HepG2 (cell line): ENCODE data around the gene GNA12. TPM values are rescaled to one million over a fixed set of nuclear protein-coding genes. Genes with fewer than 3 reads are reported as not detected.

ENCODE experiments used
- ATAC-seq: fragments of 200-7000 bp; cut with Tn5 transposase; 3 replicates; pipeline ENCODE4 v1.9.1; 2020; ENCODE audit warnings: mild to moderate bottlenecking, moderate library complexity
- BruUV-seq: library from RNA; stranded (reverse); fragments of 400-500 nt; replicated peaks from 2 replicates; lab custom pipeline; 2021; lab: Mats Ljungman, UMichigan
- CTCF ChIA-PET: fragments of 300-600 bp; formaldehyde crosslinking; extraction: SDS; loops from one replicate; lab custom pipeline; 2021; ENCODE audit warnings: low total read pairs, inconsistent platforms, low intra/inter-chr PET ratio; lab: Yijun Ruan, JAX
- POLR2A ChIA-PET: fragments of 350-600 bp; sonication (Branson Sonifier 250); formaldehyde crosslinking; loops from one replicate; lab custom pipeline; 2020; ENCODE audit warnings: antibody characterized with exemption, inconsistent platforms; lab: Yijun Ruan, JAX
- DNase-seq: peaks from one replicate; pipeline ENCODE4 v3.0.0-alpha.2; 2015; ENCODE audit warnings: low spot score
- FAIRE-seq: peaks from 3 replicates; lab custom pipeline; 2011; peaks lifted over from hg19 to GRCh38; lab: Jason Lieb, UNC
- H2AFZ ChIP-seq: one replicate; pipeline ENCODE4 v1.6.1; 2011; ENCODE audit warnings: low read length, inconsistent platforms
- H3K27ac ChIP-seq: fragments of 300-600 bp; 3 replicates; pipeline ENCODE4 v1.8.0; 2011; ENCODE audit warnings: mixed run types, mild to moderate bottlenecking, mixed read lengths, low read length, inconsistent platforms; ENCODE audit not compliant: insufficient read depth; ENCODE audit errors: extremely low read length
- H3K27me3 ChIP-seq, 2 experiments: fragments of 200-600 bp in 1 of 2; 2 replicates in 1 of 2; 3 replicates in 1 of 2; pipeline versions ENCODE4 v1.6.0 to v1.8.0; 2011; ENCODE audit warnings: low read length in 2 of 2, mild to moderate bottlenecking in 2 of 2, moderate library complexity in 2 of 2, inconsistent platforms in 1 of 2; ENCODE audit not compliant: insufficient read depth in 2 of 2, control insufficient read depth in 1 of 2
- H3K36me3 ChIP-seq, 2 experiments: fragments of 200-600 bp in 1 of 2; replicated peaks in 1 of 2; 2 replicates in 1 of 2; 3 replicates in 1 of 2; pipeline versions ENCODE4 v1.5.1 to v1.8.0; 2011; ENCODE audit warnings: low read length in 2 of 2, inconsistent platforms in 1 of 2; ENCODE audit not compliant: insufficient read depth in 2 of 2, control insufficient read depth in 1 of 2
- H3K4me1 ChIP-seq: 2 replicates; pipeline ENCODE4 v1.5.1; 2012; ENCODE audit warnings: low read length, inconsistent platforms; ENCODE audit not compliant: insufficient read depth
- H3K4me2 ChIP-seq: 2 replicates; pipeline ENCODE4 v1.6.0; 2011; ENCODE audit warnings: low read depth, low read length, inconsistent platforms
- H3K4me3 ChIP-seq, 3 experiments: fragments of 200-600 bp in 1 of 3; sonication (generic), shearing (Covaris generic) in 1 of 3; replicated peaks in 1 of 3; 2 replicates each; pipeline ENCODE4 v1.5.1; 2011 to 2016; ENCODE audit warnings: low read length in 3 of 3, inconsistent platforms in 2 of 3, low read depth in 2 of 3, mild to moderate bottlenecking in 2 of 3, control low read depth in 1 of 3, mixed read lengths in 1 of 3; ENCODE audit not compliant: insufficient read depth in 1 of 3
- H3K79me2 ChIP-seq: one replicate; pipeline ENCODE4 v1.6.1; 2011; ENCODE audit warnings: low read length, inconsistent platforms; ENCODE audit not compliant: insufficient read depth
- H3K9ac ChIP-seq: 2 replicates; pipeline ENCODE4 v1.6.0; 2011; ENCODE audit warnings: mild to moderate bottlenecking, low read depth, low read length, inconsistent platforms; ENCODE audit not compliant: insufficient read depth
- H3K9me3 ChIP-seq: 2 replicates; pipeline ENCODE4 v1.5.1; 2012; ENCODE audit warnings: mild to moderate bottlenecking, low read length
- H4K20me1 ChIP-seq: 2 replicates; pipeline ENCODE4 v1.6.0; 2011; ENCODE audit warnings: inconsistent platforms, mild to moderate bottlenecking, low read length, moderate library complexity; ENCODE audit not compliant: insufficient read depth
- ELF3 ChIP-seq: IDR thresholded peaks from 2 replicates; pipeline ENCODE4 v1.6.1; 2016; ENCODE audit warnings: missing genetic modification reagents, missing compliant biosample characterization
- GLI4 ChIP-seq: sonication (generic); formaldehyde crosslinking; IDR thresholded peaks from 2 replicates; pipeline ENCODE4 v1.5.1; 2020; ENCODE audit warnings: missing genetic modification reagents, mild to moderate bottlenecking, moderate library complexity, borderline replicate concordance
- GZF1 ChIP-seq: sonication (generic); formaldehyde crosslinking; IDR thresholded peaks from 2 replicates; pipeline ENCODE4 v1.5.1; 2020; ENCODE audit warnings: mild to moderate bottlenecking, missing genetic modification reagents
- JARID2 ChIP-seq: sonication (generic); formaldehyde crosslinking; IDR thresholded peaks from 2 replicates; pipeline ENCODE4 v1.8.1; 2023; ENCODE audit warnings: missing genetic modification reagents, inconsistent platforms; ENCODE audit not compliant: insufficient replicate concordance
- KLF16 ChIP-seq, 2 experiments: sonication (generic) in 1 of 2; formaldehyde crosslinking in 1 of 2; IDR thresholded peaks; 2 replicates each; pipeline versions ENCODE4 v1.6.1 to v1.8.0; 2016 to 2023; ENCODE audit warnings: missing genetic modification reagents in 2 of 2, missing compliant biosample characterization in 1 of 2
- SNAPC2 ChIP-seq: sonication (generic); formaldehyde crosslinking; IDR thresholded peaks from 2 replicates; pipeline ENCODE4 v1.8.1; 2022; ENCODE audit warnings: mild to moderate bottlenecking, missing genetic modification reagents
- SP2 ChIP-seq: sonication (generic); formaldehyde crosslinking; IDR thresholded peaks from 2 replicates; pipeline ENCODE4 v1.5.1; 2020; ENCODE audit warnings: mild to moderate bottlenecking, missing genetic modification reagents
- TOE1 ChIP-seq: sonication (generic); formaldehyde crosslinking; IDR thresholded peaks from 2 replicates; pipeline ENCODE4 v1.4.0; 2020; ENCODE audit warnings: mild to moderate bottlenecking, missing genetic modification reagents
- ZBTB38 ChIP-seq: sonication (generic); formaldehyde crosslinking; IDR thresholded peaks from 2 replicates; pipeline ENCODE4 v1.5.1; 2020; ENCODE audit warnings: mild to moderate bottlenecking, missing genetic modification reagents
- ZNF224 ChIP-seq: sonication (generic); formaldehyde crosslinking; IDR thresholded peaks from 2 replicates; pipeline ENCODE4 v1.5.0; 2020; ENCODE audit warnings: mild to moderate bottlenecking, missing genetic modification reagents
- ZNF564 ChIP-seq: sonication (generic); formaldehyde crosslinking; IDR thresholded peaks from 2 replicates; pipeline ENCODE4 v1.8.1; 2023; ENCODE audit warnings: mild to moderate bottlenecking, missing genetic modification reagents
- WGBS: methylation state at CpG from one replicate; pipeline ENCODE4 v1.1.6; 2017; ENCODE audit warnings: low lambda C conversion rate; 5-methylcytosine and 5-hydroxymethylcytosine counted together
- in situ Hi-C: cut with HindIII; loops from 2 replicates; pipeline ENCODE4 v1.10.0; 2017; ENCODE audit warnings: low pct_unique_long_range_greater_than_20kb; ENCODE audit not compliant: extremely low pct_ligation_motif_present
- intact Hi-C: fragments of 100-400 bp; cut with micrococcal nuclease; formaldehyde crosslinking; loops from one replicate; pipeline ENCODE4 v1.10.0; 2022; ENCODE audit not compliant: unreplicated experiment
- polyA plus RNA-seq, 8 experiments: library from polyadenylated mRNA; depleted of rRNA in 3 of 8; stranded (reverse) in 7 of 8; unstranded in 1 of 8; fragments of >200 nt; fragmentation: Illumina TruSeq in 4 of 8; extraction: Trizol in 4 of 8; gene quantifications; 2 replicates each; pipeline versions ENCODE4 v1.2.1 to v1.2.3, GENCODE V29; 2011 to 2016; ENCODE audit warnings: low read depth in 4 of 8, missing spikeins in 1 of 8, mixed read lengths in 1 of 8; ENCODE audit not compliant: insufficient read depth in 1 of 8
- total RNA-seq, 5 experiments: library from RNA; depleted of rRNA; stranded (reverse); fragments of >200 nt; fragmentation: Illumina TruSeq; extraction: Trizol; gene quantifications; 2 replicates each; pipeline ENCODE4 v1.2.3, GENCODE V29; 2016; ENCODE audit warnings: low read depth in 1 of 5
- TF ChIP-seq, protein P1 (sequence below): sonication (generic); formaldehyde crosslinking; IDR thresholded peaks from 2 replicates; pipeline ENCODE4 v1.8.1; 2023; ENCODE audit warnings: mild to moderate bottlenecking, moderate library complexity, missing genetic modification reagents
- TF ChIP-seq, protein P2 (sequence below): sonication (generic); formaldehyde crosslinking; conservative IDR thresholded peaks from 2 replicates; pipeline ENCODE4 v1.8.1; 2023; ENCODE audit warnings: missing genetic modification reagents
- TF ChIP-seq, protein P3 (sequence below): sonication (generic); formaldehyde crosslinking; IDR thresholded peaks from 2 replicates; pipeline ENCODE4 v1.5.1; 2020; ENCODE audit warnings: missing genetic modification reagents, mild to moderate bottlenecking, borderline replicate concordance
- TF ChIP-seq, protein P4 (sequence below): sonication (generic); formaldehyde crosslinking; IDR thresholded peaks from 2 replicates; pipeline ENCODE4 v1.4.0; 2020; ENCODE audit warnings: missing genetic modification reagents

GNA12 gene
- total and polyA plus RNA-seq, 2 of the 13 experiments (the other 11 are each of a cell fraction or from before 2014, with no cell fraction given) = 16.2 to 50.9 TPM

- no peaks in the 10 kb centered on the region for H3K36me3 ChIP-seq
- ChIA-PET CTCF (no interaction called here), POLR2A (no interaction called here)
- FAIRE-seq (no peak), DNase-seq (no peak), ATAC-seq (no peak)
- no TSS peak for BruUV-seq
- no peak overlapping the region for H3K4me2 ChIP-seq
- intact Hi-C loops (no loop called here), in situ Hi-C loops (no loop called here)
- no peak overlapping the region for H3K9ac ChIP-seq
- H3K4me1 ChIP-seq = peaks cover 15% of the 10 kb centered on the region
- H3K9me3 ChIP-seq = no peaks in the 10 kb centered on the region
- 16% methylated on average over 7 of the region's 7 CpGs for WGBS
- H3K27me3 ChIP-seq = peaks cover 1 to 10% of the 10 kb centered on the region in 2 experiments; a peak in 4 of 5 replicates
- no peaks in the 10 kb centered on the region for H4K20me1 ChIP-seq
- H3K4me3 ChIP-seq = no peak overlapping the region
- no peak overlapping the region for H3K27ac ChIP-seq
- H3K79me2 ChIP-seq = no peaks in the 10 kb centered on the region
- H2AFZ ChIP-seq = no peak overlapping the region
- TF ChIP-seq, protein P1, sequence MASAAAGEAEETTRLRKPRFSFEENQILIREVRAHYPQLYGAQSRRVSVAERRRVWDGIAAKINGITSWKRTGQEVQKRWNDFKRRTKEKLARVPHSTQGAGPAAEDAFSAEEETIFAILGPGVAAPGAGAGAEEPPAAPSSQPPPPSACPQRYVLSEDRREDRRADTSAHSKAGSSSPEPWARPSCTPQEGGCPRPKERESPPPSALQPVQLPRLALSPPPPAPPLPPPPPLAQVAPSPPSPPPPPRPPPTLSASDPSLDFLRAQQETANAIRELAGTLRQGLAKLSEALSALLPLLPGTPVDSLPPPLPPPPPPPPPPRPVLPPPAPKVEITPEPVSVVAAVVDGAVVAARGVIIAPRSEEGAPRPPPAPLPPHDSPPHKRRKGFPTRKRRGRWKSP (CRISPR knock-in tag) = no peak
- TF ChIP-seq KLF16 (CRISPR knock-in tag; IDR thresholded peaks at IDR 0.05) = no peak
- TF ChIP-seq, protein P2, sequence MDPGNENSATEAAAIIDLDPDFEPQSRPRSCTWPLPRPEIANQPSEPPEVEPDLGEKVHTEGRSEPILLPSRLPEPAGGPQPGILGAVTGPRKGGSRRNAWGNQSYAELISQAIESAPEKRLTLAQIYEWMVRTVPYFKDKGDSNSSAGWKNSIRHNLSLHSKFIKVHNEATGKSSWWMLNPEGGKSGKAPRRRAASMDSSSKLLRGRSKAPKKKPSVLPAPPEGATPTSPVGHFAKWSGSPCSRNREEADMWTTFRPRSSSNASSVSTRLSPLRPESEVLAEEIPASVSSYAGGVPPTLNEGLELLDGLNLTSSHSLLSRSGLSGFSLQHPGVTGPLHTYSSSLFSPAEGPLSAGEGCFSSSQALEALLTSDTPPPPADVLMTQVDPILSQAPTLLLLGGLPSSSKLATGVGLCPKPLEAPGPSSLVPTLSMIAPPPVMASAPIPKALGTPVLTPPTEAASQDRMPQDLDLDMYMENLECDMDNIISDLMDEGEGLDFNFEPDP = no peak
- TF ChIP-seq TOE1 (CRISPR knock-in tag) = no peak
- TF ChIP-seq ELF3 (CRISPR knock-in tag) = no peak
- peak; percentile 99 for TF ChIP-seq SNAPC2 (CRISPR knock-in tag)
- TF ChIP-seq, protein P3, sequence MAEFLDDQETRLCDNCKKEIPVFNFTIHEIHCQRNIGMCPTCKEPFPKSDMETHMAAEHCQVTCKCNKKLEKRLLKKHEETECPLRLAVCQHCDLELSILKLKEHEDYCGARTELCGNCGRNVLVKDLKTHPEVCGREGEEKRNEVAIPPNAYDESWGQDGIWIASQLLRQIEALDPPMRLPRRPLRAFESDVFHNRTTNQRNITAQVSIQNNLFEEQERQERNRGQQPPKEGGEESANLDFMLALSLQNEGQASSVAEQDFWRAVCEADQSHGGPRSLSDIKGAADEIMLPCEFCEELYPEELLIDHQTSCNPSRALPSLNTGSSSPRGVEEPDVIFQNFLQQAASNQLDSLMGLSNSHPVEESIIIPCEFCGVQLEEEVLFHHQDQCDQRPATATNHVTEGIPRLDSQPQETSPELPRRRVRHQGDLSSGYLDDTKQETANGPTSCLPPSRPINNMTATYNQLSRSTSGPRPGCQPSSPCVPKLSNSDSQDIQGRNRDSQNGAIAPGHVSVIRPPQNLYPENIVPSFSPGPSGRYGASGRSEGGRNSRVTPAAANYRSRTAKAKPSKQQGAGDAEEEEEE (CRISPR knock-in tag) = no peak
- TF ChIP-seq, protein P4, sequence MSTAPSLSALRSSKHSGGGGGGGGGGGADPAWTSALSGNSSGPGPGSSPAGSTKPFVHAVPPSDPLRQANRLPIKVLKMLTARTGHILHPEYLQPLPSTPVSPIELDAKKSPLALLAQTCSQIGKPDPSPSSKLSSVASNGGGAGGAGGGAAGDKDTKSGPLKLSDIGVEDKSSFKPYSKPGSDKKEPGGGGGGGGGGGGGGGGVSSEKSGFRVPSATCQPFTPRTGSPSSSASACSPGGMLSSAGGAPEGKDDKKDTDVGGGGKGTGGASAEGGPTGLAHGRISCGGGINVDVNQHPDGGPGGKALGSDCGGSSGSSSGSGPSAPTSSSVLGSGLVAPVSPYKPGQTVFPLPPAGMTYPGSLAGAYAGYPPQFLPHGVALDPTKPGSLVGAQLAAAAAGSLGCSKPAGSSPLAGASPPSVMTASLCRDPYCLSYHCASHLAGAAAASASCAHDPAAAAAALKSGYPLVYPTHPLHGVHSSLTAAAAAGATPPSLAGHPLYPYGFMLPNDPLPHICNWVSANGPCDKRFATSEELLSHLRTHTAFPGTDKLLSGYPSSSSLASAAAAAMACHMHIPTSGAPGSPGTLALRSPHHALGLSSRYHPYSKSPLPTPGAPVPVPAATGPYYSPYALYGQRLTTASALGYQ = no peak
- no peak for TF ChIP-seq ZNF564 (CRISPR knock-in tag)
- no peak for TF ChIP-seq SP2
- no peak for TF ChIP-seq GZF1 (CRISPR knock-in tag)
- no peak for TF ChIP-seq ZNF224 (CRISPR knock-in tag)
- no peak for TF ChIP-seq GLI4 (CRISPR knock-in tag)
- TF ChIP-seq ZBTB38 (CRISPR knock-in tag) = no peak
- TF ChIP-seq JARID2 (CRISPR knock-in tag) = no peak
Observed at GRCh38 chr7:2873686-2874551, 29.8 kb upstream of the GNA12 start.
